Measurements from ENCODE around the gene GLIPR1L1.

The GLIPR1L1 gene

DNA sequence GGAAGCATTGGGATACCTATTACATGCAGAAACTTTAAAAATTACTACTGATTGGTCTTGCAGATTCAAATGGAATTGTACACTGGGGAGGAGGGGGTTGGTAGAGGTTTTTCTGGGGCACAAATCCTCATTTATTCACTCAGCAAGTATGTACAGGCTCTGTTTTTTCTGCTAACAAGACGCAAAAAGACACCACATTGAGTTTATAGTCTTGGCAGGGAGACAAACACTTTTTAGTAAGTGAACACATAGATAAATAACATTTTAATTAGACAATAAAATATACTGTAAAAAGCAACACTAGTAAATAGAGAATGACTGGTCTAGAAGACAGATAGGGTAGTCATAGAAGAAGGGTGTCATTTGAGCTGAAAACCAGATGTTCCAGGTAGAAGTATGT is 80.2 kb downstream of the GLIPR1L1 start:
- Histone ChIP-seq H3K18ac (ENCODE audit: low read length) (no peak overlapping the region), H3K4me2 (ENCODE audit: low read length) (no peak overlapping the region), H3K4me3 (ENCODE audit: low read depth, low read length) (no peak overlapping the region), H2AFZ (ENCODE audit: insufficient read depth, low read length, poor library complexity) (no peak overlapping the region), H4K12ac (ENCODE audit: low read depth, low read length) (no peak overlapping the region), H3K27ac (ENCODE audit: low read depth, low read length) (no peak overlapping the region), H2BK12ac (ENCODE audit: low read length) (no peak overlapping the region), H3K36me3 (ENCODE audit: control insufficient read depth in 1 of 2, insufficient read depth in 2 of 2, low read length in 2 of 2) (no peaks in the 10 kb centered on the region), H3K9me3 (ENCODE audit: insufficient read depth, low read depth, low read length) (no peaks in the 10 kb centered on the region), H4K8ac (ENCODE audit: low read depth, low read length) (no peak overlapping the region), H2BK5ac (ENCODE audit: low read depth, low read length, poor library complexity) (no peak overlapping the region), H3K4ac (ENCODE audit: low read depth, low read length) (no peak overlapping the region), H2AK5ac (ENCODE audit: low read length) (no peak overlapping the region), H4K91ac (ENCODE audit: low read depth, low read length) (no peak overlapping the region), H3K79me1 (ENCODE audit: low read length) (no peaks in the 10 kb centered on the region), H3K9ac (ENCODE audit: low read length) (no peak overlapping the region), H3K23ac (ENCODE audit: low read length) (no peak overlapping the region), H2BK120ac (ENCODE audit: insufficient read depth, low read length, poor library complexity) (no peak overlapping the region), H3K4me1 (ENCODE audit: control insufficient read depth in 1 of 2, insufficient read depth in 2 of 2, low read length in 2 of 2) (no peaks in the 10 kb centered on the region), H3K14ac (ENCODE audit: low read length) (no peak overlapping the region), H3K79me2 (ENCODE audit: control insufficient read depth, insufficient read depth, low read length, poor library complexity) (no peaks in the 10 kb centered on the region), H3K27me3 (ENCODE audit: insufficient read depth, low read length) (no peaks in the 10 kb centered on the region)
- no peak for DNase-seq
- no CpG with 5 or more reads among the region's 1 CpG for WGBS (ENCODE audit: extremely low coverage, insufficient coverage, insufficient read length)

DNA sequence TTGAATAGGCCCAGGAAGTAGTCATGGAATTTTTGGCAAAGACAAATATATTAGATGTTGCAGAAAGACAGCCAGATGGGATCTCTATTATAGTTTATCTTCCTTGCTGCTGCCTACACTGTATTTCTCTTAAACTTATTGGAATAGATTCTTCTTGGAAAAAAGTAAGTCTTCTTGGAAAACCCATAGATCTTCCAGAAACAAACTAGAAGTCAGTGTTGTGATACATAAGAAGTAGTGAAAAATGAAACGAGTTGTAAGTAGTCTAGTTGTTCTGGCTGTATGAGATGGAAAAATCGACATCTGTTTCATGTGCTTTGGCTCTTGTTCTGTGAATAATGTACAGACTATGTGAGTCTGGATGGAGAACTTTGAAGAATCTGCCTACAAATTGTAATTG is 85.4 kb downstream of the GLIPR1L1 start:
- Histone ChIP-seq H3K4me1 (ENCODE audit: control insufficient read depth in 1 of 2, insufficient read depth in 2 of 2, low read length in 2 of 2) (no peaks in the 10 kb centered on the region), H2BK12ac (ENCODE audit: low read length) (no peak overlapping the region), H3K23ac (ENCODE audit: low read length) (no peak overlapping the region), H3K9me3 (ENCODE audit: insufficient read depth, low read depth, low read length) (no peaks in the 10 kb centered on the region), H4K8ac (ENCODE audit: low read depth, low read length) (no peak overlapping the region), H3K27me3 (ENCODE audit: insufficient read depth, low read length) (no peaks in the 10 kb centered on the region), H3K4me2 (ENCODE audit: low read length) (no peak overlapping the region), H3K4ac (ENCODE audit: low read depth, low read length) (no peak overlapping the region), H2BK120ac (ENCODE audit: insufficient read depth, low read length, poor library complexity) (no peak overlapping the region), H3K18ac (ENCODE audit: low read length) (no peak overlapping the region), H3K36me3 (ENCODE audit: control insufficient read depth in 1 of 2, insufficient read depth in 2 of 2, low read length in 2 of 2) (no peaks in the 10 kb centered on the region), H3K9ac (ENCODE audit: low read length) (no peak overlapping the region), H3K79me1 (ENCODE audit: low read length) (no peaks in the 10 kb centered on the region), H3K4me3 (ENCODE audit: low read depth, low read length) (no peak overlapping the region), H4K12ac (ENCODE audit: low read depth, low read length) (no peak overlapping the region), H3K14ac (ENCODE audit: low read length) (no peak overlapping the region), H2BK5ac (ENCODE audit: low read depth, low read length, poor library complexity) (no peak overlapping the region), H3K79me2 (ENCODE audit: control insufficient read depth, insufficient read depth, low read length, poor library complexity) (no peaks in the 10 kb centered on the region), H3K27ac (ENCODE audit: low read depth, low read length) (no peak overlapping the region), H4K91ac (ENCODE audit: low read depth, low read length) (no peak overlapping the region), H2AK5ac (ENCODE audit: low read length) (no peak overlapping the region), H2AFZ (ENCODE audit: insufficient read depth, low read length, poor library complexity) (no peak overlapping the region)
- no CpG with 5 or more reads among the region's 2 CpGs for WGBS (ENCODE audit: extremely low coverage, insufficient coverage, insufficient read length)
- DNase-seq, result no peak

Data from trophoblast cell (in vitro differentiated cells and primary cell).